Liver (tissue), 9 donors: ENCODE data around the gene SLC25A12. TPM values are rescaled to one million over a fixed set of nuclear protein-coding genes. Genes with fewer than 3 reads are reported as not detected.

ENCODE experiments used
- DNase-seq: peaks from one replicate; pipeline ENCODE4 v3.0.0-alpha.2; 2017; ENCODE audit warnings: low spot score
- H3K27ac ChIP-seq, 2 donors: one replicate each; pipeline ENCODE4 v1.7.0; 2013; ENCODE audit warnings: inconsistent platforms in 2 of 2, low read length in 2 of 2, control low read depth in 1 of 2, low read depth in 1 of 2, mild to moderate bottlenecking in 1 of 2
- H3K27me3 ChIP-seq, 4 donors: one replicate each; pipeline versions ENCODE4 v1.6.1 to v1.7.0; 2013; ENCODE audit warnings: low read length in 3 of 4, inconsistent platforms in 1 of 4, mild to moderate bottlenecking in 1 of 4, moderate library complexity in 1 of 4; ENCODE audit not compliant: control insufficient read depth in 4 of 4, insufficient read depth in 4 of 4
- H3K36me3 ChIP-seq, 4 donors: one replicate each; pipeline versions ENCODE4 v1.6.1 to v1.7.0; 2013; ENCODE audit warnings: low read length in 3 of 4, mild to moderate bottlenecking in 3 of 4, low read depth in 1 of 4, moderate library complexity in 1 of 4; ENCODE audit not compliant: control insufficient read depth in 4 of 4, insufficient read depth in 3 of 4
- H3K4me1 ChIP-seq, 4 donors: one replicate each; pipeline versions ENCODE4 v1.6.1 to v1.7.0; 2013; ENCODE audit warnings: low read length in 3 of 4, mild to moderate bottlenecking in 3 of 4, moderate library complexity in 1 of 4; ENCODE audit not compliant: control insufficient read depth in 4 of 4, insufficient read depth in 4 of 4
- H3K4me3 ChIP-seq, 3 donors: one replicate each; pipeline versions ENCODE4 v1.6.1 to v1.7.0; 2013; ENCODE audit warnings: low read length in 3 of 3, control low read depth in 1 of 3, low read depth in 1 of 3, mild to moderate bottlenecking in 1 of 3
- H3K9ac ChIP-seq, 2 donors: one replicate each; pipeline ENCODE4 v1.7.0; 2013; ENCODE audit warnings: low read length in 2 of 2, mild to moderate bottlenecking in 2 of 2, moderate library complexity in 2 of 2, control low read depth in 1 of 2, low read depth in 1 of 2
- H3K9me3 ChIP-seq, 4 donors: one replicate each; pipeline versions ENCODE4 v1.6.1 to v1.7.0; 2013; ENCODE audit warnings: low read length in 3 of 4; ENCODE audit not compliant: control insufficient read depth in 4 of 4
- ATF3 ChIP-seq: IDR thresholded peaks from 2 replicates; pipeline ENCODE4 v1.6.1; 2016; ENCODE audit warnings: antibody characterized with exemption
- CTCF ChIP-seq: fragments of 150-350 bp; IDR thresholded peaks from 2 replicates; pipeline ENCODE4 v1.5.1; 2017; ENCODE audit warnings: improper control_type of control experiment, low read depth, low read length; ENCODE audit not compliant: missing input control
- EGR1 ChIP-seq, 2 donors: IDR thresholded peaks; 2 replicates each; pipeline ENCODE4 v1.6.1; 2016 to 2018; ENCODE audit warnings: antibody characterized with exemption in 2 of 2, low read depth in 2 of 2
- FOXA1 ChIP-seq: IDR thresholded peaks from 2 replicates; pipeline ENCODE4 v1.6.1; 2016; ENCODE audit warnings: antibody characterized with exemption
- FOXA2 ChIP-seq: IDR thresholded peaks from 2 replicates; pipeline ENCODE4 v1.6.1; 2016; ENCODE audit warnings: antibody characterized with exemption
- GABPA ChIP-seq, 2 donors: IDR thresholded peaks in 1 of 2; conservative IDR thresholded peaks in 1 of 2; 2 replicates each; pipeline ENCODE4 v1.6.1; 2016; ENCODE audit warnings: antibody characterized with exemption in 2 of 2, mild to moderate bottlenecking in 1 of 2, moderate library complexity in 1 of 2
- HNF4A ChIP-seq, 2 donors: conservative IDR thresholded peaks; 2 replicates each; pipeline ENCODE4 v1.6.1; 2016; ENCODE audit warnings: antibody characterized with exemption in 2 of 2, mild to moderate bottlenecking in 2 of 2
- HNF4G ChIP-seq: IDR thresholded peaks from 2 replicates; pipeline ENCODE4 v1.6.1; 2016; ENCODE audit warnings: antibody characterized with exemption
- JUND ChIP-seq, 2 donors: IDR thresholded peaks; 2 replicates each; pipeline ENCODE4 v1.6.1; 2016; ENCODE audit warnings: antibody characterized with exemption in 2 of 2
- MAX ChIP-seq: IDR thresholded peaks from 2 replicates; pipeline ENCODE4 v1.6.1; 2016; ENCODE audit warnings: antibody characterized with exemption
- NR2F2 ChIP-seq: IDR thresholded peaks from 2 replicates; pipeline ENCODE4 v1.6.1; 2016; ENCODE audit warnings: antibody characterized with exemption
- RAD21 ChIP-seq, 2 donors: IDR thresholded peaks; 2 replicates each; pipeline ENCODE4 v1.6.1; 2016; ENCODE audit warnings: antibody characterized with exemption in 2 of 2, mild to moderate bottlenecking in 2 of 2
- REST ChIP-seq: IDR thresholded peaks from 2 replicates; pipeline ENCODE4 v1.6.1; 2016; ENCODE audit warnings: antibody characterized with exemption, mild to moderate bottlenecking
- RXRA ChIP-seq, 2 donors: IDR thresholded peaks; 2 replicates each; pipeline ENCODE4 v1.6.1; 2017 to 2018; ENCODE audit warnings: antibody characterized with exemption in 2 of 2, mild to moderate bottlenecking in 1 of 2
- SP1 ChIP-seq: IDR thresholded peaks from 2 replicates; pipeline ENCODE4 v1.6.1; 2018; ENCODE audit warnings: antibody characterized with exemption, mild to moderate bottlenecking
- TAF1 ChIP-seq: conservative IDR thresholded peaks from 2 replicates; pipeline ENCODE4 v1.6.1; 2016; ENCODE audit warnings: antibody characterized with exemption, mild to moderate bottlenecking
- YY1 ChIP-seq: IDR thresholded peaks from 2 replicates; pipeline ENCODE4 v1.6.1; 2016; ENCODE audit warnings: antibody characterized with exemption, mild to moderate bottlenecking
- ZBTB33 ChIP-seq: IDR thresholded peaks from 2 replicates; pipeline ENCODE4 v1.6.1; 2016; ENCODE audit warnings: antibody characterized with exemption
- polyA plus RNA-seq, 2 donors: library from polyadenylated mRNA; stranded (reverse) in 1 of 2; unstranded in 1 of 2; fragments of 200-250 nt in 1 of 2; fragments of >200 nt in 1 of 2; fragmentation: Nextera tagmentation in 1 of 2; extraction: Ambion mirVana in 1 of 2; gene quantifications; one replicate each; pipeline versions ENCODE4 v1.2.1 to v1.2.3, GENCODE V29; 2013 to 2015
- total RNA-seq, 2 donors: library from RNA; depleted of rRNA; stranded (reverse); fragments of >200 nt; gene quantifications; one replicate each; pipeline ENCODE4 v1.2.3, GENCODE V29; 2014
- donor health status: healthy.
- donor health status: healthy.
- donor health status: healthy.
- donor health status: healthy.
- donor health status: healthy.

SLC25A12 gene
- total and polyA plus RNA-seq, 4 donors: 0.46 to 4.4 (median 2.1) TPM

GRCh38 chr2:171832489-171832888 is 61.6 kb downstream of the SLC25A12 start:
- TF ChIP-seq JUND (IDR thresholded peaks at IDR 0.05) (no peak), RAD21 (IDR thresholded peaks at IDR 0.05) (no peak), CTCF (no peak), ATF3 (no peak), FOXA2 (no peak), SP1 (no peak), NR2F2 (no peak), FOXA1 (no peak), YY1 (no peak), TAF1 (no peak), MAX (no peak), REST (no peak), EGR1 (IDR thresholded peaks at IDR 0.05; ENCODE audit: low read depth in 2 of 2) (no peak), ZBTB33 (no peak), HNF4G (no peak), HNF4A (conservative IDR thresholded peaks at IDR 0.05) (no peak), GABPA (IDR thresholded peaks at IDR 0.05 in 1 of 2, conservative IDR thresholded peaks at IDR 0.05 in 1 of 2) (no peak), RXRA (IDR thresholded peaks at IDR 0.05) (no peak)
- Histone ChIP-seq H3K27ac (no peak overlapping the region), H3K27me3 (no peaks in the 10 kb centered on the region), H3K4me3 (no peak overlapping the region), H3K9me3 (no peaks in the 10 kb centered on the region), H3K4me1 (peaks cover 0 to 15% (median 9%) of the 10 kb centered on the region in 4 donors), H3K36me3 (no peaks in the 10 kb centered on the region), H3K9ac (no peak overlapping the region)
- no peak for DNase-seq
